HG02884 (cell line): Measurements from ENCODE around the gene TMEM181.
"Not testable (repeated sequence)": the region's sequence is repeated elsewhere in the genome, so short reads cannot be mapped to it uniquely, and the experiment has no call there.

Experiments
- ATAC-seq: cut with Tn5 transposase; IDR thresholded peaks from one replicate; pipeline ENCODE4 v1.9.1; 2021; ENCODE audit warnings: mild to moderate bottlenecking, moderate library complexity; ENCODE audit not compliant: unreplicated experiment

The TMEM181 gene

GRCh38 chr6:158620963-158621693 lies 61.2 kb downstream of the TMEM181 start:
- no peak for ATAC-seq

- no peak for ATAC-seq
These were observed 62.0 kb downstream of the TMEM181 start for GRCh38 chr6:158621694-158622544.

GRCh38 chr6:158622545-158623190 lies 62.8 kb downstream of the TMEM181 start:
- ATAC-seq = no peak

DNA sequence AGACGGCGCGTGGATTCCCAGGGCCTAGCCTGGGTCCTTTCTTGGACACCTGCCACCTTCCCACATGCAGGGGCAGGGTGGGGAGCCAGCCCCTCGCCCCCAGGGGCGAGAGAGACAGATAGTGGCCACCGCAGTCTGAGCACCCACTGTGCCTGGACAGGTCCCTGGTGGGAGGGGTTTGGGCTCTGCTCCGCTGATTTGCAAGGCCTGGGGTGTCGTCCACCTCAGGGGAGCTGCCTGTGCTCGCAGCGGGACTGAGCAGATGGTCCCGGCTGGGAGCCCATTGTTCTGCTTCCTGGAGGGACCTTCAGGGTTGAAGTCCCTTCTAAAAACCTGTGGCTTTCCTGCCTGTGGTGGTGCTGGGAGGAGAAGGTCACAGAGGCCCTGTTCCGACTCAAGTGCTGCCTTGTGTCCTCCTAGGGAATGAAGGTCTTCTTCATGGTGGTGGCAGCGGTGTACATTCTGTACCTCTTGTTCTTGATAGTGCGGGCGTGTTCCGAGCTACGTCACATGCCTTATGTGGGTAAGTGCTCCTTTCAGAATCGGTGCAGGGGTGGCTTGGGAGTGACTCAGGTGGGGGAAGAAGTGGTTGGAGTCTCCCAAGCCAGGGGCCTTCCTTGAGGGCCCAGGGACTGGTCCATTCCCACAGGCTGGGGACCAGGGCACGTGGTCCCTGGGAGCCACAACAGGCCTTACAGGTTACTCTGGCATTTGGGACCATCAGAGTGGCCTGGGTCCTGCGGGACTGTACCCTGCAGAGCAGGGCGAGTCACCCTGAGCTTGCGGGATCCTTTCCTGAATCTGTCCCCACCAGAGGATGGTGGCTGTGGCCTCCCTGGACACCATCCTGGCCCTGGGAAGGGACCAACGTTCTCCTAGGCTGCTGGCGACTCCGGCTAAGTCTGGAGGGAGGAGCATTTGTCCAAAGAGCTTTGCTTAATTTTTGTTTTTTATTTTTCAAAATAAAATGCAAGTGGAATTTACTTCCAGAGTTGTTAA lies 65.1 kb downstream of the TMEM181 start:
- no peak for ATAC-seq

DNA sequence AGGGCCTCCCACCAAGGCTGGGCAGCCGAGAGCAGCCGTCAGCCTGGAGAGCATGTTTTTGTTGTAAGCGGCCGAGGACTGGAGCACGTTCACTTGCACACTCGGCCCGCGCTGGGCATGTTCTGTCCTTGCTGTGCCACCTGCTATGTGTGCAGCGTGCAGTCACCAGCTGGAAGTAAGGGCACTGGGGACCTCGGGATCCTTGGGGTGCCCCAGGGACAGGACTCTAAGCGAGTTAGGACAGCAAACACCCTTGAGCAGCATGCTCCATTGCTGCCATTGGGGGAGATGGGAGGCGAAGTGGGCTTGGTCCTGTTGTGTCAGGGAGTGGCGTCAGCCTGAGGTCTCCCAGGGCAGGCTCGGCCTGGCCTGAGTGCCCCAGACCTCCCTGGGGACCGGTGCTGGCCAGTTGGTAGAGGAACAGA lies 66.0 kb downstream of the TMEM181 start:
- ATAC-seq = no peak

GRCh38 chr6:158626360-158627167 lies 66.7 kb downstream of the TMEM181 start:
- ATAC-seq = no peak

GRCh38 chr6:158627168-158627939 lies 67.5 kb downstream of the TMEM181 start:
- ATAC-seq = no peak

GRCh38 chr6:158627940-158628211 lies 68.0 kb downstream of the TMEM181 start:
- ATAC-seq = no peak

DNA sequence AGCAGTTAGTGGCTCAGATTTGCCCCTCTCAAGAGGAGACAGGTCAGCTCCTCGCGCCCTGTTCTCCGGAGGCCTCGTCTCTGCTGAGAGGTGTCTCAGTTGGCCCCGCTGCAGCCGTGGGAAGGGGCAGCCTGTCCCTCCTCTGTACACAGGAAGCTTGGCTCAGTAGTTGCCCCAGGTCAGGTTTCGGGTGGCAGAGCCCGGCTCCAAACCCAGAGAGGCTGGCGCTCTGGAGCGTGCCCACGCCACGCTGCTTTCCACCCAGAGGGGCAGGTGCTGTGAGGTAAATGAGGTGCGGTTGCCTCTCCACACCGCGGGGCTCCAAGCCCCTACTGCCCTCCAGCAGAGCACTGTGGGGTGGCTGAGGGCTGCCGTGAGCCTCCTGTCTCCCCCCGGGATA lies 68.7 kb downstream of the TMEM181 start:
- ATAC-seq = no peak

DNA sequence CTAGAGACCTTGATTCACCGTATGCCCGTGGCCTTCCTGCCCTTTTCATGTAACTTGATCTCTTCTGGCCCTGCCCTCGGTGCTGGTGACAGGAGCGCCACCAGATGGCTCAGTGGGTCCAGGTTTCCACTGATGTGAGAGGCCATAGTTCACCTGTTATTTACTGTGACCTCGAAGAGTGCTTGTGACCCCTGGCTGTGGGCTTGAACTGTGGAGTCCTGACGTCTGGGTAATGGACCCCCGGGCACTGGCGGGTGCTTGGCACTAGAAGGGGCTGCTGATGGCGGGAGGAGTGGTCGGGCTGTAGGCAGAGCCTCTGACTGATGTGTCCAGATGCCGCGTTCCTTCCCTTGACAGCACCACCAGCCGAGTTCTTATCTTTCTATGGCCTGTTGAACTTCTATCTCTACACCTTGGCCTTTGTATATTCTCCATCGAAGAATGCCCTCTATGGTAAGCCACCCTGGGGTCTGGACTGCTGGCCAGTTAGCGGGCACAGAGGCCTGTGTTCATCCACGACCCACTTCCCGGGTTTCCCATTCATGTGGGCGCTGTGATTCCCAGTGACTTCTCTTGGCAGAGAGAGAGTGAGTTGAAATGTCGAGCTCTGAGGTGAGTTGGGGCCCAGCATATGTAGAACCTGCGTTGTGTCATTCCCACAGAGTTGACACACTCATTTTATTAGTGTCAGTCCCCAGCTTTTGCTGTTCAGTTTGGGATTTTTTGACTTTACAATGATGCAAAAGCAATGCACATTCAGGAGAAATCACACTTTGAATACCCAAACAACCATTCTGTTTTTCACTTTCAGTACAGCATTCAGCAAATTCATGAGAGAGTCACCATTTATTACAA lies 69.7 kb downstream of the TMEM181 start:
- ATAC-seq = no peak

- no peak for ATAC-seq
These were observed 71.2 kb downstream of the TMEM181 start for GRCh38 chr6:158630938-158631616.

DNA sequence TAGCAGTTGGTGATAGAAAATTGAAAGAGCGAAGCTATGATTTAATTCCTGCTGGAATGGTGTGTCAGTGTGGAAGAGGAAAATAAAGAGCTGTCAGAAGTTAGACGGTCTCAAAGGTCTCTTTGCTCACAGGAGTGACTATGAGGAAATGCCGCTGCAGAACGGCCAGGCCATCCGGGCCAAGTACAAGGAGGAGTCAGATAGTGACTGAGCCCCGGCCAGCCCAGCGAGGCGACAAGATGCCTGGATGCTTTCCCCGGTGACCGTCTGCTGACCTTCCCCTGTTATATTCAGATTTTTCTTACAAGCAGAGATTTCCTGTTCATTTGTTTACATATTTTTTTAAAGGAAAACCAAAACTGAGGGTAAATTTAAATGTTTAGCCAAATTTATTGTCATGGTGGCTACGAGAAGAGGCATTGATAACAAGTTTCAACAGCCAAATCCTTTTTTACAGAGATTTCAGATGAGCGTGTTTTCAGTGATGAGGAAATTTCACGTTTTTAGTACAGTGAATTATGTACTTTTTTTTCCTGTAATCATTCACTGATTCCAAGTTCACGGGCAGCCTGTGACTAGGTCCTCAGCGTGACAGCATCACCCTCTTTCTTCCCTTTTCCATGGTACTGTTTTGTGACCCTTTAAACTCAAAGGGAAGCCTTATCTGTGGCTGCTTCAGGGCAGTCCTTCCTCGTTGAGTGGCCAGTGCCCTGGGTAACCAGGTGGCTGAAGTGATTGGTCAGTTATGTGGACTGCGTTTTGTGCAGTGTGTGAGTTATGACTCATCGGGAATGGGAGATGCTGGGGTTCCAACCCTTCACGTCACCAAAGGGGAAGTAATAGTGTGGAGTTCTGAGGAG lies 72.0 kb downstream of the TMEM181 start:
- no peak for ATAC-seq

- not testable (repeated sequence) for ATAC-seq
These were observed 72.7 kb downstream of the TMEM181 start for GRCh38 chr6:158632538-158633119.

DNA sequence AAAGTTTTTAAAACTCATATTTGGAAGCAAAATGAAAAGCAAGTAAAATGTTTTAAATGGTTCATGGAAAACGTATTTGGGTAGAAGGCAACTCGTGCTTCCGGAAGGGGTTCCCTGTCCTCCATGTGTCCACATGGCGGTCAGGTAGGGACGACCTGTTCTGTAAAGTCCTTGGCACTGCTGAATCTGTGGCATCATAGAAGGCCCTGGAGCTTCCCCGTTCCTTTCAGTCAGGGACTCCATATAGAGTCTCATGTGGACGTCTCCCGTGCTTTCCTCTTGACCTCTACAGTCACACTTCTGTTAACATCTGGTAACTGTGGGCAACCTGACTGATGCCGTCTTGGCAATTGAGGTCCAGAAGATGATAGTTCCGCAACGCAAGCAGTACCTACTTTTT lies 73.2 kb downstream of the TMEM181 start:
- no peak for ATAC-seq

GRCh38 chr6:158634695-158635426 lies 75.0 kb downstream of the TMEM181 start:
- ATAC-seq = no peak
